HepG2 (cell line): ENCODE results near the gene SWSAP1. TPM values are rescaled to one million over a fixed set of nuclear protein-coding genes. Genes with fewer than 3 reads are reported as not detected.

Experiments used
- GTF3A ChIP-seq: sonication (generic); formaldehyde crosslinking; conservative IDR thresholded peaks from 2 replicates; pipeline ENCODE4 v1.4.0; 2020; ENCODE audit warnings: mild to moderate bottlenecking, missing genetic modification reagents
- MXD4 ChIP-seq: IDR thresholded peaks from 2 replicates; pipeline ENCODE4 v1.6.1; 2016; ENCODE audit warnings: mild to moderate bottlenecking, missing biosample characterization, missing genetic modification reagents
- SRSF9 ChIP-seq: fragments of 200-400 bp; formaldehyde crosslinking; IDR thresholded peaks from 2 replicates; pipeline ENCODE4 v1.6.1; 2018; ENCODE audit warnings: borderline replicate concordance, mild to moderate bottlenecking, low read depth, low read length; ENCODE audit not compliant: insufficient read depth, poor library complexity, severe bottlenecking
- THAP7 ChIP-seq: sonication (generic); formaldehyde crosslinking; IDR thresholded peaks from 2 replicates; pipeline ENCODE4 v1.8.1; 2023; ENCODE audit warnings: mild to moderate bottlenecking, missing genetic modification reagents
- ZBTB40 ChIP-seq, 2 experiments: fragments of 450-650 bp in 1 of 2; sonication (generic) in 1 of 2; formaldehyde crosslinking in 1 of 2; IDR thresholded peaks; 2 replicates each; pipeline versions ENCODE4 v1.6.1 to v1.8.0; 2016 to 2022; ENCODE audit warnings: antibody characterized with exemption in 1 of 2, mild to moderate bottlenecking in 1 of 2, missing genetic modification reagents in 1 of 2
- ZNF275 ChIP-seq: sonication (generic); formaldehyde crosslinking; IDR thresholded peaks from 2 replicates; pipeline ENCODE4 v1.8.0; 2022; ENCODE audit warnings: missing genetic modification reagents, mild to moderate bottlenecking, inconsistent platforms, borderline replicate concordance
- polyA plus RNA-seq, 8 experiments: library from polyadenylated mRNA; depleted of rRNA in 3 of 8; stranded (reverse) in 7 of 8; unstranded in 1 of 8; fragments of >200 nt; fragmentation: Illumina TruSeq in 4 of 8; extraction: Trizol in 4 of 8; gene quantifications; 2 replicates each; pipeline versions ENCODE4 v1.2.1 to v1.2.3, GENCODE V29; 2011 to 2016; ENCODE audit warnings: low read depth in 4 of 8, missing spikeins in 1 of 8, mixed read lengths in 1 of 8; ENCODE audit not compliant: insufficient read depth in 1 of 8
- total RNA-seq, 5 experiments: library from RNA; depleted of rRNA; stranded (reverse); fragments of >200 nt; fragmentation: Illumina TruSeq; extraction: Trizol; gene quantifications; 2 replicates each; pipeline ENCODE4 v1.2.3, GENCODE V29; 2016; ENCODE audit warnings: low read depth in 1 of 5

SWSAP1 gene
- total and polyA plus RNA-seq, 2 of the 13 experiments (the other 11 are each of a cell fraction or from before 2014, with no cell fraction given): 2.7 to 3.3 TPM

- TF ChIP-seq SRSF9 (no peak), GTF3A (CRISPR knock-in tag) (no peak), ZNF275 (CRISPR knock-in tag) (0 out of 2 replicates have a peak, but pooled peaks have one; percentile 2), THAP7 (0 out of 2 replicates have a peak, but pooled peaks have one; percentile 58), MXD4 (0 out of 2 replicates have a peak, but pooled peaks have one; percentile 3), ZBTB40 (IDR thresholded peaks at IDR 0.05) (no peak), ZBTB40 (CRISPR knock-in tag; IDR thresholded peaks at IDR 0.05) (no peak; the same call in 1 of the 2 replicates)
These were observed 8.6 kb downstream of the SWSAP1 start (continued) for GRCh38 chr19:11382898-11383705.
